OCI-LY7 (cell line): ENCODE measurements around the gene NDUFA6. TPM values are rescaled to one million over a fixed set of nuclear protein-coding genes. Genes with fewer than 3 reads are reported as not detected.

Experiments
- BruUV-seq: library from RNA; stranded (reverse); fragments of 400-500 nt; replicated peaks from 2 replicates; lab custom pipeline; 2021; lab: Mats Ljungman, UMichigan
- CTCF ChIA-PET: fragments of 300-600 bp; sonication (Branson Sonifier 250); formaldehyde crosslinking; loops from one replicate; lab custom pipeline; 2022; ENCODE audit warnings: antibody characterized with exemption; ENCODE audit not compliant: unreplicated experiment; lab: Charles Lee
- POLR2A ChIA-PET: fragments of 300-600 bp; sonication (Branson Sonifier 250); formaldehyde crosslinking; loops from one replicate; lab custom pipeline; 2022; ENCODE audit warnings: antibody characterized with exemption; lab: Charles Lee
- DNase-seq: peaks from one replicate; pipeline ENCODE4 v3.0.0-alpha.2; 2015; ENCODE audit warnings: low spot score
- H2AFZ ChIP-seq: fragments of 200-600 bp; sonication (generic), shearing (Covaris generic); 2 replicates; pipeline ENCODE4 v1.6.1; 2014; ENCODE audit warnings: mild to moderate bottlenecking, antibody characterized with exemption, low read length, moderate library complexity
- H3K27ac ChIP-seq: fragments of 200-600 bp; sonication (generic); 2 replicates; pipeline ENCODE4 v1.5.1; 2014; ENCODE audit warnings: mixed run types, low read depth, mild to moderate bottlenecking, moderate library complexity, low read length, inconsistent platforms; ENCODE audit not compliant: poor library complexity, severe bottlenecking
- H3K36me3 ChIP-seq: fragments of 200-600 bp; sonication (generic); 2 replicates; pipeline ENCODE4 v1.6.1; 2014; ENCODE audit warnings: mild to moderate bottlenecking, antibody characterized with exemption, low read length, moderate library complexity, mixed read lengths; ENCODE audit not compliant: insufficient read depth
- H3K4me1 ChIP-seq: fragments of 200-600 bp; sonication (generic); 2 replicates; pipeline ENCODE4 v1.5.1; 2014; ENCODE audit warnings: mild to moderate bottlenecking, low read length; ENCODE audit not compliant: insufficient read depth, poor library complexity, severe bottlenecking
- H3K4me2 ChIP-seq: fragments of 200-600 bp; sonication (generic); 2 replicates; pipeline ENCODE4 v1.6.1; 2014; ENCODE audit warnings: mild to moderate bottlenecking, low read length
- H3K4me3 ChIP-seq: fragments of 200-600 bp; sonication (generic); 2 replicates; pipeline ENCODE4 v1.5.1; 2014; ENCODE audit warnings: mild to moderate bottlenecking, low read depth, low read length; ENCODE audit not compliant: poor library complexity, severe bottlenecking
- H3K79me2 ChIP-seq: fragments of 200-600 bp; sonication (generic); 2 replicates; pipeline ENCODE4 v1.6.1; 2016; ENCODE audit warnings: low read depth, mild to moderate bottlenecking, low read length, moderate library complexity, mixed read lengths; ENCODE audit not compliant: insufficient read depth
- H3K9me2 ChIP-seq: fragments of 200-600 bp; sonication (generic); 2 replicates; pipeline ENCODE4 v1.6.1; 2016; ENCODE audit warnings: mild to moderate bottlenecking, low read length, mixed read lengths; ENCODE audit not compliant: insufficient read depth
- H3K9me3 ChIP-seq: fragments of 200-600 bp; sonication (generic); 2 replicates; pipeline ENCODE4 v1.6.1; 2014; ENCODE audit warnings: mild to moderate bottlenecking, mixed run types, low read length, mixed read lengths
- H4K20me1 ChIP-seq: fragments of 200-600 bp; sonication (generic); 2 replicates; pipeline ENCODE4 v1.6.1; 2014; ENCODE audit warnings: mild to moderate bottlenecking, antibody characterized with exemption, low read length, moderate library complexity, mixed read lengths; ENCODE audit not compliant: insufficient read depth
- EZH2phosphoT487 ChIP-seq: fragments of 200-600 bp; sonication (generic); IDR thresholded peaks from 2 replicates; pipeline ENCODE4 v1.6.1; 2018; ENCODE audit warnings: low read depth, borderline replicate concordance, mild to moderate bottlenecking, mixed run types, antibody characterized with exemption, low read length, moderate library complexity, mixed read lengths
- intact Hi-C: fragments of 100-400 bp; cut with micrococcal nuclease; formaldehyde crosslinking; loops from one replicate; pipeline ENCODE4 v1.10.0; 2022; ENCODE audit not compliant: unreplicated experiment
- total RNA-seq, 2 experiments: library from RNA; depleted of rRNA in 1 of 2; stranded (reverse); fragments of >200 nt in 1 of 2; shearing (Covaris generic) in 1 of 2; gene quantifications; 2 replicates each; pipeline ENCODE4 v1.2.3, GENCODE V29; 2014 to 2022
- TF ChIP-seq, protein P1 (sequence below): fragments of 200-600 bp; sonication (generic); conservative IDR thresholded peaks from 2 replicates; pipeline ENCODE4 v1.5.1; 2014; ENCODE audit warnings: mild to moderate bottlenecking, antibody characterized with exemption, low read length, moderate library complexity, mixed read lengths

NDUFA6 gene
- total RNA-seq, 2 experiments from 2014 or later, result 49.8 to 63.8 TPM

DNA sequence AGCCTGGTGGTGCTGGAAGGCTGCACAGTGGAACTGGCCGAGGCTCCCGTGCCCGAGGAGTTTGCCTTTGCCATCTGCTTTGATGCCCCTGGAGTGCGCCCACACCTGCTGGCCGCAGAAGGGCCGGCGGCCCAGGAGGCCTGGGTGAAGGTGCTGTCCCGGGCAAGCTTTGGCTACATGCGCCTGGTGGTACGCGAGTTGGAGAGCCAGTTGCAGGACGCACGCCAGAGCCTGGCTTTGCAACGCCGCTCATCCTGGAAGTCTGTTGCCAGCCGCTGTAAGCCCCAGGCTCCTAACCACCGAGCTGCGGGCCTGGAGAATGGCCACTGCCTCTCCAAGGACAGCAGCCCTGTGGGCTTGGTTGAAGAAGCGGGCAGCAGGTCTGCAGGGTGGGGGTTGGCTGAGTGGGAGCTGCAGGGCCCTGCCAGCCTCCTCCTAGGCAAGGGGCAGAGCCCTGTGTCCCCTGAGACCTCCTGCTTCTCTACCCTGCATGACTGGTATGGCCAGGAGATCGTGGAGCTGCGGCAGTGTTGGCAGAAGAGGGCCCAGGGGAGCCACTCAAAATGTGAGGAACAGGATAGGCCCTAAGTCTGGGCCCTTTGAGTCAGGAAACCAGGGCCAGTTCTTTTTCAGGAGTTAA, 13.0 kb downstream of the NDUFA6 start:
- DNase-seq, result no peak
- ChIA-PET POLR2A (interaction anchor here (1.2 kb wide), 1 partner anchor 8 kb away, joined by 3 read pairs; no protein-coding TSS in a partner anchor), CTCF (interaction anchor here (0.8 kb wide), 1 partner anchor 8 kb away, joined by 3 read pairs; no protein-coding TSS in a partner anchor)
- no peak overlapping the region for H3K4me3 ChIP-seq
- no peaks in the 10 kb centered on the region for H4K20me1 ChIP-seq
- H3K36me3 ChIP-seq, result peaks cover 12% of the 10 kb centered on the region
- H2AFZ ChIP-seq, result no peak overlapping the region
- peaks cover 21% of the 10 kb centered on the region for H3K79me2 ChIP-seq
- no peak overlapping the region for H3K4me2 ChIP-seq
- TF ChIP-seq EZH2phosphoT487, result no peak
- TF ChIP-seq, protein P1, sequence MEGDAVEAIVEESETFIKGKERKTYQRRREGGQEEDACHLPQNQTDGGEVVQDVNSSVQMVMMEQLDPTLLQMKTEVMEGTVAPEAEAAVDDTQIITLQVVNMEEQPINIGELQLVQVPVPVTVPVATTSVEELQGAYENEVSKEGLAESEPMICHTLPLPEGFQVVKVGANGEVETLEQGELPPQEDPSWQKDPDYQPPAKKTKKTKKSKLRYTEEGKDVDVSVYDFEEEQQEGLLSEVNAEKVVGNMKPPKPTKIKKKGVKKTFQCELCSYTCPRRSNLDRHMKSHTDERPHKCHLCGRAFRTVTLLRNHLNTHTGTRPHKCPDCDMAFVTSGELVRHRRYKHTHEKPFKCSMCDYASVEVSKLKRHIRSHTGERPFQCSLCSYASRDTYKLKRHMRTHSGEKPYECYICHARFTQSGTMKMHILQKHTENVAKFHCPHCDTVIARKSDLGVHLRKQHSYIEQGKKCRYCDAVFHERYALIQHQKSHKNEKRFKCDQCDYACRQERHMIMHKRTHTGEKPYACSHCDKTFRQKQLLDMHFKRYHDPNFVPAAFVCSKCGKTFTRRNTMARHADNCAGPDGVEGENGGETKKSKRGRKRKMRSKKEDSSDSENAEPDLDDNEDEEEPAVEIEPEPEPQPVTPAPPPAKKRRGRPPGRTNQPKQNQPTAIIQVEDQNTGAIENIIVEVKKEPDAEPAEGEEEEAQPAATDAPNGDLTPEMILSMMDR, result no peak
- BruUV-seq, result no TSS peak
- H3K27ac ChIP-seq, result no peak overlapping the region
- intact Hi-C loops, result no loop called here
- H3K9me3 ChIP-seq, result no peaks in the 10 kb centered on the region
- H3K4me1 ChIP-seq, result peaks cover 15% of the 10 kb centered on the region
- H3K9me2 ChIP-seq, result no peaks in the 10 kb centered on the region

DNA sequence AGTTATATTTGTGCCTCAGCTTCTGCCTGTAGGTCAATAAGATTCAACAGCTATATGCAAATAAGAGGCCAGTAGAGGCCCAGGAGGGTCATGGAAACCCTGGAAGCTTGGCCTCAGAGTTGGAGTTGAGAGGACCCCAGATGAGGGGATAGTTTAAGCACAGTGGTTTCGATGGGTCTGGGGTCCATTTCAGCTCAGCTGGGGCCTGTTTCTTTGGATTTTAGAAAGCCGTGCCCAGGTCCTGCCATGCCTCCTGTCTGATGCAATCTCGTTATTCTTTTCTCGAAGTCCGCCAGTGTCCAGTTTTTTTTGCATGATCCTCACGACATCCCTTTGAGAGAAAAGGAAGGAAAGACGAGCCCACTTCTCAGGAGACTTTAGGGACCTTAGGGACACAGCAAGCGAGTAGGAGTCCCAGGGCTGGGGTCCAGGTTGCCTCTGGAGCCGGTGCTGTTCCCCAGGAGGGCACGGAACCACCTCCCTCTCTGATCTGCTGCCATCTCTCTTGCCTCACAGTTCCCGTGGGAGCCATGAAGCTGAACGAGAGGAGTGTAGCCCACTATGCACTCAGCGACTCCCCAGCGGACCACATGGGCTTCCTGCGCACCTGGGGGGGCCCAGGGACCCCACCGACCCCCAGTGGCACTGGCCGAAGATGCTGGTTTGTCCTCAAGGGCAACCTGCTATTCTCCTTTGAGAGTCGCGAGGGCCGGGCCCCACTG, 13.6 kb downstream of the NDUFA6 start:
- DNase-seq, result no peak
- Histone ChIP-seq H3K79me2 (peaks cover 20% of the 10 kb centered on the region), H3K36me3 (peaks cover 5% of the 10 kb centered on the region), H3K4me1 (peaks cover 15% of the 10 kb centered on the region), H3K9me3 (no peaks in the 10 kb centered on the region), H2AFZ (no peak overlapping the region), H3K27ac (no peak overlapping the region), H3K4me3 (no peak overlapping the region), H3K4me2 (no peak overlapping the region), H4K20me1 (no peaks in the 10 kb centered on the region), H3K9me2 (no peaks in the 10 kb centered on the region)
- ChIA-PET POLR2A (interaction anchor here (0.6 kb wide), 1 partner anchor 14 kb away, joined by 5 read pairs; no protein-coding TSS in a partner anchor), CTCF (no interaction called here)
- BruUV-seq, result no TSS peak
- TF ChIP-seq, protein P1, result no peak
- TF ChIP-seq EZH2phosphoT487, result no peak
- intact Hi-C loops, result no loop called here
